Measurements from ENCODE around the gene TPD52L1.

Gene TPD52L1

GRCh38 chr6:125228981-125229479 is 75.5 kb downstream of the TPD52L1 start:
- no peaks in the 10 kb centered on the region for H3K9me3 ChIP-seq (ENCODE audit: control insufficient read depth in 5 of 5, low read length in 5 of 5)
- H3K27ac ChIP-seq (ENCODE audit: low read depth, low read length): no peak overlapping the region
- no peak overlapping the region for H3K4me3 ChIP-seq (ENCODE audit: low read depth in 1 of 5, low read length in 5 of 5)
- peaks cover 0 to 14% (median 4%) of the 10 kb centered on the region in 5 donors for H3K4me1 ChIP-seq (ENCODE audit: control insufficient read depth in 5 of 5, insufficient read depth in 5 of 5, low read length in 5 of 5)
- H3K36me3 ChIP-seq (ENCODE audit: control insufficient read depth in 5 of 5, insufficient read depth in 5 of 5, low read length in 5 of 5): no peaks in the 10 kb centered on the region
- no peak overlapping the region for H3K9ac ChIP-seq (ENCODE audit: low read length in 5 of 5)
- H3K27me3 ChIP-seq (ENCODE audit: control insufficient read depth in 5 of 5, insufficient read depth in 4 of 5, low read length in 5 of 5): no peaks in the 10 kb centered on the region

DNA sequence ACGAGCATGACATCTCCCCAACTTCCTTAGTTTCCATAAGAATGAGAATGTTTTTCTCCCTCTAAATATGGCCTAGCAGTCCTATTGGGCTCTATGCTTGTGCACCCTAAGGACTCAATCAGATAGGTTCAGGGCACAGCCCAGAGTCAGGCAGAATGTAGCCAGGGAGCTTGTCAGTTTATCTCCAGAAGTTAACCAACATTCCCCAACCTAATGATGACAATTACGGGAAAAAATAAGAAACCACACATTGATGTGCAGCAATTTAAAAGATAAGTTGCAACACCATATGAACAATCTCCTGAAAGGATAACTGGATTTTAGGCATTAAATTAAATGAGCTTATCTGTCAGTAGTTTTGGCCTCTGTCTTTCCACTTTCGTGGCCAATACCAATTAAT is 77.1 kb downstream of the TPD52L1 start:
- H3K27ac ChIP-seq (ENCODE audit: low read depth, low read length): no peak overlapping the region
- peaks cover 0 to 8% (median 0%) of the 10 kb centered on the region in 5 donors for H3K4me1 ChIP-seq (ENCODE audit: control insufficient read depth in 5 of 5, insufficient read depth in 5 of 5, low read length in 5 of 5)
- no peaks in the 10 kb centered on the region for H3K9me3 ChIP-seq (ENCODE audit: control insufficient read depth in 5 of 5, low read length in 5 of 5)
- H3K27me3 ChIP-seq (ENCODE audit: control insufficient read depth in 5 of 5, insufficient read depth in 4 of 5, low read length in 5 of 5): no peaks in the 10 kb centered on the region
- no peak overlapping the region for H3K4me3 ChIP-seq (ENCODE audit: low read depth in 1 of 5, low read length in 5 of 5)
- no peak overlapping the region for H3K9ac ChIP-seq (ENCODE audit: low read length in 5 of 5)
- no peaks in the 10 kb centered on the region for H3K36me3 ChIP-seq (ENCODE audit: control insufficient read depth in 5 of 5, insufficient read depth in 5 of 5, low read length in 5 of 5)

DNA sequence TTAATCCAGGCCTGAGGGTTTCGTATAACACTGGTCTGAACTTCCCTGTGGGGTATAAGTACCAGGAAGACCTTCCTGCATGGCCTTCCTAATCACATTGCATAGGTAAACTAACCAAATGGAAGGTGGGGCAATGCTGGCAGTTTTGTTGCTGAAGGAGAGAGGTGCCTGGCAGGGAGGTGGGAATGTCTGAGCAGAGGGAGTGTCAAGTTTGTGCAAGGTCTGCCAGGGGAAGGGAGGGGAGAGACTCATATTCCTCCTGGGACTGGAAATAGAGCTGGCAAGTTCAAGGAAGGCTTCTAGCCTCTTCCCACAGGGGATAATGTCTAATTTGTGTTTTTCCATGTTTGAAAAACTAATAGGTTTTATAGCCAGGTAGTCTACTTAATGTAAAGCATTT is 77.6 kb downstream of the TPD52L1 start:
- H3K9me3 ChIP-seq (ENCODE audit: control insufficient read depth in 5 of 5, low read length in 5 of 5): no peaks in the 10 kb centered on the region
- H3K36me3 ChIP-seq (ENCODE audit: control insufficient read depth in 5 of 5, insufficient read depth in 5 of 5, low read length in 5 of 5): no peaks in the 10 kb centered on the region
- peaks cover 0 to 8% (median 0%) of the 10 kb centered on the region in 5 donors for H3K4me1 ChIP-seq (ENCODE audit: control insufficient read depth in 5 of 5, insufficient read depth in 5 of 5, low read length in 5 of 5)
- no peaks in the 10 kb centered on the region for H3K27me3 ChIP-seq (ENCODE audit: control insufficient read depth in 5 of 5, insufficient read depth in 4 of 5, low read length in 5 of 5)
- no peak overlapping the region for H3K4me3 ChIP-seq (ENCODE audit: low read depth in 1 of 5, low read length in 5 of 5)
- no peak overlapping the region for H3K27ac ChIP-seq (ENCODE audit: low read depth, low read length)
- H3K9ac ChIP-seq (ENCODE audit: low read length in 5 of 5): no peak overlapping the region

DNA sequence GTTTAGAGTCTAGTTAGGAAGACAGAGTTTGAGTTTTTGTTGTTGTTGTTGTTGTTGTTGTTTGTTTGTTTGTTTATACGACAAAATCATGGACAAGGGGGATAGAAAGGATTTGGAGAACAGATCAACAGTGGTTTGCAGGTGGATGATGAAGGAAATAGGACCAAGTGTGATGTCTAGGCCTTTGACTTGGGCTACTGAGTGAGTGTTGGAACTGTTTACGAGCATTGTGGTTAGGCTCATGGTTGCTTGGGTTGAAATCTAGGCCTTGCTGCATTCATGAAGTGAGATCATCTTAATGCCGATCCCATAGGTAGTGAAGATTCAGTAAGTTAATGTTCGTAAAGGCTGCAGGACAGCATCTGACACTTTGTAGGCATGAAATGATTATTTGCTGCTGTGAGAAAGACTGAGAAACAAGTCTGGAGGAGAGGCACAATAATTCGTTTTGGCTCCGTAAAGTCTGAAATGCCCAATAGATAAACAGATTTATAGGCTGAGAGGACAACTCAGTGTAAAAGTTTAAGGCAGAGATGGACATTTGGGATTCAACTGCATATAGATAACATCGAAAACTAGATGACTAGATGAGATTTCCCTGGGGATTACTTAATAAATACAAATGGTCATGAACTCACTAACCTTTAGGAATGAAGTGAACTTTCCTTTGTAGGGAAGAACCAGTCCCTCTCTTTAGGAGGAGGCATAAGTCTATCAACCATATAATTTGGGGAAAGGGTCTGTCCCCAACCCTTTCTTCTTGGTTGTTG is 78.2 kb downstream of the TPD52L1 start:
- Histone ChIP-seq H3K27ac (ENCODE audit: low read depth, low read length) (no peak overlapping the region), H3K9ac (ENCODE audit: low read length in 5 of 5) (no peak overlapping the region), H3K36me3 (ENCODE audit: control insufficient read depth in 5 of 5, insufficient read depth in 5 of 5, low read length in 5 of 5) (no peaks in the 10 kb centered on the region), H3K4me1 (ENCODE audit: control insufficient read depth in 5 of 5, insufficient read depth in 5 of 5, low read length in 5 of 5) (peaks cover 0 to 11% (median 0%) of the 10 kb centered on the region in 5 donors), H3K4me3 (ENCODE audit: low read depth in 1 of 5, low read length in 5 of 5) (no peak overlapping the region), H3K27me3 (ENCODE audit: control insufficient read depth in 5 of 5, insufficient read depth in 4 of 5, low read length in 5 of 5) (no peaks in the 10 kb centered on the region), H3K9me3 (ENCODE audit: control insufficient read depth in 5 of 5, low read length in 5 of 5) (no peaks in the 10 kb centered on the region)

DNA sequence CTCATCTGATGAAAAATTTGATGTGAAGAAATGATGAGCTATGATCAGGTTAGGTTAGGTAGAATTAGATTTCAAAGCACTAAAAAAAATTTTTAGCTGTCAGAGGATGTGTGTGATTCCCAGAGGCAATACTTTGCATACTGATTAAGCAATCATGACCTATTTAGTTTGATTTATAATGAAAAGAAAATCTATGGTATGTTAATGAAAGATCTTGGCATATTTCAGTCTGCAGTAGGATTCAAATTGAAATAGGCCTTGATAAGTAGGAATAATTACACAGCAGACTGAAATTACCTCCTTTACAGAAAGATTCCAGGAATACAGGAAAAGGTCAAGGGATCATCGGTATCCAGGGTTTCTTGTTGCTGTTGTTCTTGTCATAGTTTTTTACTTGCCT is 78.9 kb downstream of the TPD52L1 start:
- Histone ChIP-seq H3K27ac (ENCODE audit: low read depth, low read length) (no peak overlapping the region), H3K9me3 (ENCODE audit: control insufficient read depth in 5 of 5, low read length in 5 of 5) (no peaks in the 10 kb centered on the region), H3K4me1 (ENCODE audit: control insufficient read depth in 5 of 5, insufficient read depth in 5 of 5, low read length in 5 of 5) (peaks cover 0 to 11% (median 0%) of the 10 kb centered on the region in 5 donors), H3K9ac (ENCODE audit: low read length in 5 of 5) (no peak overlapping the region), H3K4me3 (ENCODE audit: low read depth in 1 of 5, low read length in 5 of 5) (no peak overlapping the region), H3K27me3 (ENCODE audit: control insufficient read depth in 5 of 5, insufficient read depth in 4 of 5, low read length in 5 of 5) (no peaks in the 10 kb centered on the region), H3K36me3 (ENCODE audit: control insufficient read depth in 5 of 5, insufficient read depth in 5 of 5, low read length in 5 of 5) (no peaks in the 10 kb centered on the region)

DNA sequence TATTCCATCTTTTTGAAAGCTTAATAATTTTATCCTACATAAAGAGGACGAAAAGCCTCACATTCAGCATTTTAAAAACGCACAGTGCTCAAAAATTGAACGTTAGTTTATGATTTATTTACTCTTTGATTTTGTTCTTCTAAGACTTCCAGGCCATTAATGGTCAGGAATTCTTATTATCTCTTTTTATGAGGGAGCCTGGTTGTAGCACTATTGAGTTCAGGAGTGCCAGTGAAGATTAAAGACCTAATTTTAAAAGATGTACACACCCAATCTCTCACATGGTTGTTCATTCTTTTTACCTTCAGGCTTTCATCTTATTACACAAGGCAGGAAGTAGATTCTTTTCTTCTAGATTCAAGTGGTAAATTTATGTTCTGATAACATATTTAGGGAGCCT is 79.6 kb downstream of the TPD52L1 start:
- Histone ChIP-seq H3K9me3 (ENCODE audit: control insufficient read depth in 5 of 5, low read length in 5 of 5) (no peaks in the 10 kb centered on the region), H3K27ac (ENCODE audit: low read depth, low read length) (no peak overlapping the region), H3K27me3 (ENCODE audit: control insufficient read depth in 5 of 5, insufficient read depth in 4 of 5, low read length in 5 of 5) (no peaks in the 10 kb centered on the region), H3K4me1 (ENCODE audit: control insufficient read depth in 5 of 5, insufficient read depth in 5 of 5, low read length in 5 of 5) (peaks cover 0 to 11% (median 0%) of the 10 kb centered on the region in 5 donors), H3K36me3 (ENCODE audit: control insufficient read depth in 5 of 5, insufficient read depth in 5 of 5, low read length in 5 of 5) (no peaks in the 10 kb centered on the region), H3K4me3 (ENCODE audit: low read depth in 1 of 5, low read length in 5 of 5) (no peak overlapping the region), H3K9ac (ENCODE audit: low read length in 5 of 5) (no peak overlapping the region)

DNA sequence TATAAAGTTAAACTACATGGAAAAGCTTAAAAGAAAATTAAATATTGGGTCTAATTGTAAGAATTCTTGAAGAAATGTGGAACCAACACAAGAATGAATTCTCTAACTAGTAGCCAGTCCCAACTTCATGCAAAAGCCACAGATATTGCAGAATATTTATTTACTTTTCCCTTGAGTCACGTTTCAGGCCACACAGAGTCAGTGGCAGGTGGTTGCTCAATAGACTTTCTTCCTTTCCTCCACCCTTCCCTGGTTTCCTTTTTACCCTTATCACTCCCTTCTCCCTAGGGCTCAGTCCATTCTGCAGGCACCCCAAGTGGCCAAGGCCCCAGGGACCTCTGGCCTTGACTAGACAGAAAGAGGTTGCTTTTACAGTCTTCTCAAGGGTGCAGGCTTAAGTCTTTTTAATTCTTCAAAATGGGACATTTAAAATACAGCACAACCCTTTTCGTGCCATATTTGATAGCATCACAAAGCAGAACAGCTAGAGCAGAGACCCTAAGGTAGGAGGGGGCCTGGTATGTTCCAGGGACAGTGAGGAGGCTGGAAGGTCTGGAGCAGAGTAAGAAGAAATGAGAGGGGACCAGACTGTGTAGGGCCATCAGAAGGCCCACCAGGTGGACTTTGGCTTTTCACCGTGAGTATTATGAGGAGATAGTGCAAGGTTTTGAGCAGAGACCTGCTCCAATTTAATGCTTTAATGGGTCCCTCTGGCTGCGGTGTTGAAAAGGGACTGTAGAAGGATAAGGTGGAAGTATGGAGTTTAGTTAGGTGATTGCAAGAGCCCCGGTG is 83.2 kb downstream of the TPD52L1 start:
- no peaks in the 10 kb centered on the region for H3K36me3 ChIP-seq (ENCODE audit: control insufficient read depth in 5 of 5, insufficient read depth in 5 of 5, low read length in 5 of 5)
- H3K4me3 ChIP-seq (ENCODE audit: low read depth in 1 of 5, low read length in 5 of 5): no peak overlapping the region
- peaks cover 0 to 3% (median 0%) of the 10 kb centered on the region in 5 donors for H3K4me1 ChIP-seq (ENCODE audit: control insufficient read depth in 5 of 5, insufficient read depth in 5 of 5, low read length in 5 of 5)
- H3K27me3 ChIP-seq (ENCODE audit: control insufficient read depth in 5 of 5, insufficient read depth in 4 of 5, low read length in 5 of 5): no peaks in the 10 kb centered on the region
- peaks cover 0 to 8% (median 5%) of the 10 kb centered on the region in 5 donors for H3K9me3 ChIP-seq (ENCODE audit: control insufficient read depth in 5 of 5, low read length in 5 of 5)
- H3K9ac ChIP-seq (ENCODE audit: low read length in 5 of 5): no peak overlapping the region
- no peak overlapping the region for H3K27ac ChIP-seq (ENCODE audit: low read depth, low read length)

GRCh38 chr6:125237764-125238163 is 84.2 kb downstream of the TPD52L1 start:
- Histone ChIP-seq H3K9ac (ENCODE audit: low read length in 5 of 5) (no peak overlapping the region), H3K4me3 (ENCODE audit: low read depth in 1 of 5, low read length in 5 of 5) (no peak overlapping the region), H3K27ac (ENCODE audit: low read depth, low read length) (no peak overlapping the region), H3K4me1 (ENCODE audit: control insufficient read depth in 5 of 5, insufficient read depth in 5 of 5, low read length in 5 of 5) (peaks cover 0 to 3% (median 0%) of the 10 kb centered on the region in 5 donors), H3K27me3 (ENCODE audit: control insufficient read depth in 5 of 5, insufficient read depth in 4 of 5, low read length in 5 of 5) (no peaks in the 10 kb centered on the region), H3K36me3 (ENCODE audit: control insufficient read depth in 5 of 5, insufficient read depth in 5 of 5, low read length in 5 of 5) (no peaks in the 10 kb centered on the region), H3K9me3 (ENCODE audit: control insufficient read depth in 5 of 5, low read length in 5 of 5) (peaks cover 0 to 14% (median 6%) of the 10 kb centered on the region in 5 donors)

GRCh38 chr6:125245109-125245508 is 91.5 kb downstream of the TPD52L1 start:
- H3K9ac ChIP-seq (ENCODE audit: low read length in 5 of 5): no peak overlapping the region
- no peak overlapping the region for H3K4me3 ChIP-seq (ENCODE audit: low read depth in 1 of 5, low read length in 5 of 5)
- H3K27ac ChIP-seq (ENCODE audit: low read depth, low read length): no peak overlapping the region
- H3K27me3 ChIP-seq (ENCODE audit: control insufficient read depth in 5 of 5, insufficient read depth in 4 of 5, low read length in 5 of 5): no peaks in the 10 kb centered on the region
- peaks cover 0 to 5% (median 0%) of the 10 kb centered on the region in 5 donors for H3K4me1 ChIP-seq (ENCODE audit: control insufficient read depth in 5 of 5, insufficient read depth in 5 of 5, low read length in 5 of 5)
- no peaks in the 10 kb centered on the region for H3K36me3 ChIP-seq (ENCODE audit: control insufficient read depth in 5 of 5, insufficient read depth in 5 of 5, low read length in 5 of 5)
- peaks cover 0 to 13% (median 6%) of the 10 kb centered on the region in 5 donors for H3K9me3 ChIP-seq (ENCODE audit: control insufficient read depth in 5 of 5, low read length in 5 of 5)
